B cell (primary cell): ENCODE data around the gene SRRD.

ENCODE experiments used
- CTCF ChIP-seq: fragments of 200-600 bp; IDR thresholded peaks from one replicate; pipeline ENCODE4 v1.8.0; 2022; ENCODE audit warnings: antibody characterized with exemption, mild to moderate bottlenecking
- EZH2 ChIP-seq: IDR thresholded peaks from 2 replicates; pipeline ENCODE4 v1.6.1; 2012; ENCODE audit warnings: borderline replicate concordance, low read depth, mild to moderate bottlenecking, moderate library complexity, low read length; ENCODE audit not compliant: insufficient read depth, poor library complexity, severe bottlenecking

DNA sequence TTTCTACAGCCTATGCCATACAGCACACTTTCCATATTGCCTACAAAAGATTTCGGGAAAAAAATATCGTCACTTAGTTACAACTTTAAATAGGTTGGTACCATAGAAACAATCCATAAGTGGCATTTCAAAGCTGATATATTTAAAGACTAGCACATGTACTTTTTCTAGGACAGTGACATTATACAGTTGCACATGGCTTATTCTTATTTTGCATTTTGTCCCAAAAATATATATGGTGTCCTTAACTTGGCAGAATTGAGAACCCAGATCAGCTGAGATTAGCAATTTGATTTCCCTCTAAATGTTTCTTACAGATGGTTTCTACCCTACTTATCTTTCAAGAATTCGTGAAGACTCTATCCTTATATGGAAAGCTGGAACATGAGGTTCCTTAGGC lies 32.3 kb downstream of the SRRD start:
- no peak for TF ChIP-seq CTCF
- no peak for TF ChIP-seq EZH2
